Skin of body (tissue), 2 donors: ENCODE data around the gene THSD7A. TPM values are rescaled to one million over a fixed set of nuclear protein-coding genes. Genes with fewer than 3 reads are reported as not detected.

Experiments
- DNase-seq: peaks from one replicate; lab custom pipeline; 2025; lab: John Stamatoyannopoulos, UW
- total RNA-seq: library from RNA; depleted of rRNA; stranded (reverse); fragments of >200 nt; gene quantifications from one replicate; pipeline ENCODE4 v1.2.3, GENCODE V29; 2014

The THSD7A gene
- 6.9 TPM for total RNA-seq

GRCh38 chr7:11831736-11832495, at the start of gene THSD7A:
THSD7A (minus strand) TSS chr7:11832198; CDS start chr7:11831946, 252 bp downstream.
- DNase-seq, result peak; percentile 67

DNA sequence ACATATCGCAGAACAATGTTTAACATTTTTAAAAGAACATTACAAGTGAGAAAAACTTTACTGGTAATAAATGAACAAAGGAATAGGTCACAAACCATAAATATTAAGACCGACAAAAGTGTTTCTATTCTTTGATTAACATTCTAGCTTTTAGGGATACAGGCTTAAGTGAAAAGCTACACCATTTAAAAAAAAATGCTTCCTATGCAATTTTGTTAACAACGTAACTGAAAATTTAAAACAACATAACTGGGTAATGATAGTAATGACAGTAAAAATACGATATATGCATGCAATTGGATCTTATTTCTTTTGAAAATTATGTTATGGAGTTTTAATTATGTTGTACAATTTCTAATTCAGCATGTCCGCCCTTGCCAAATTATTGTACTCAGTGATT, 49.7 kb upstream of the THSD7A start:
- no peak for DNase-seq

DNA sequence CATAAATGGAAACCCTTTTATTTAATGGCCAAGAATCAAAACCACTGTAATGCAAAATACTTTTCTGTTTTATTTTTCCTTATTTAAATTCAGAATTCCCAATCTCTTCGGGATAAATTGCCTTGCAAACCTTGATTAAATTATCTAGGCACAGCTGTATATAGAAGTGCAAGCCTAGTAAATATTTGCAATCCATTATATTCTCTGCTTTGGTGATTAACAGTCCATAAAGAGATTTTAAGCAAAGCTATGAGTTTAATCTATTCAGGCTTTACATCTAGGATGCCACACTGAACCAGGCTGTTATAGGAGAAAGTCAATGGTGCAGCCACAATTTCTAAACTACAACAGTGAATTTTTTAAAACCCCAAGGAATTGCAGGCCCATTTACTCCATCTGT, 43.6 kb upstream of the THSD7A start:
- no peak for DNase-seq

GRCh38 chr7:11865671-11866070, 33.7 kb upstream of the THSD7A start:
- no peak for DNase-seq

DNA sequence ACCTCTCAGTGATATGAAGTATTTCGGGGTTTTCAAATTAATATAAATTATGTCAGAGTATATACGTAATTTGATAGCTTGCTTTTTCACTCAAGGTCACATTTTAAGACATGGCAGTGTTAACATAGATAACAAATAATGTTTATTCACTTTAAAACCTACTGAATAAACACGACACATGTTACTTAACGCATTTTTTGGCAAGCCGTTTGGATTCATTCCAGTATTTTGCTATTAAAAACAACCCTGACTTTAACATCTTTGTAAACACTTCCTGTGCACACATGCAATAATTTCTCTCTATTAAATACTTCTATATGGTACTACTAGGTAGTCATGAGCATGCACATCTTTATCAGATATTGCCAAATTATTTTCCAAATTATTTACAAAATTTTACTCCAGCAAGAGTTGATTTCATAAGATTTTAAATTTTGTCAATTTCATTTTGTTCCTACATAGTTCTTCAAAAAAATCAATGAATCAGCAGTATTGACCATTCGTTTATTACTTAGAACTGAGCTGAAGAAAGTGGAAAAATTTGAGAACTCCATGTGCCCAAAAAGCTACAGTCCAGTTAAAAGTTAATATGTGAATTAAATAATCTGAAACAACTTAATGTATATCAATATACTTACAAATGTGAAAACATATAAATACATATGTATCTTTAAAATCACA, 26.8 kb upstream of the THSD7A start:
- no peak for DNase-seq

DNA sequence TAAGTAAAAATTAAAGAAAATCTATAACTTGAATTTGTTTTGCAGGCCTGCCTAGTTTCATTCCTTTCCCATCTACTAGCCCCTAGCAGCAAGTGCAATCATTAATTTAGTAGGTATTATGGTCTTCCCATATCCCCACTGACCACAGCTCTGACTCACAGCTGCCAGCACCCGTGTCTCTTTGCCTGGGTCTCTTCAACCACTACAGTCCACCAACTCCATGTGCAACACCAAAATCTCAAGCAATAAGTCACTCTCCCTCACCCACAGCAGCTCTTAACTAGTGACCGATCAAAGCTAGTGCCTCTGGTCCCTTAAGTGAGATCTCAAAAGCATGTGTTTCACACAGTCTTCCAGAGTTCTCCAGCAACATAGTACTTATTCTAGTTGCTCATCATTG, 26.0 kb upstream of the THSD7A start:
- DNase-seq, result no peak

GRCh38 chr7:11848251-11848650, 16.3 kb upstream of the THSD7A start:
- DNase-seq, result no peak

DNA sequence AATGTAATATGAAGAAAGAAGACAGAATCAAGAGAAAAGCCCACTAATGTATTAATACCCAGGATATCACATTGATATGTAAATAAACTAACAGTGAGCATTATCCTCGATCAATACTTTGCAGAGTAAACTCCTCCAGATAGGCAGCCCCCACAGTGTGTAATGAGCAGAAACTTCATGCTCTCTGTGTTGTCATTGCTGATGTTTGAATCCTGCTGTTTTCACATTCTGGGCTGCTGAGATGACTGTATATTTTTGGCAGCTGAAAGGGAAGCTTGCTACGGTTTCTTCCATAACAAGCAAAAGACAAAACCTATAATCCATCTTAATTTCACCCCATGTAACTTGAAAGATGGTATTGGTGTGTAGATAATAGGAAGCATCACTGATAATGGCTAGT, 15.3 kb upstream of the THSD7A start:
- peak; percentile 31 for DNase-seq

DNA sequence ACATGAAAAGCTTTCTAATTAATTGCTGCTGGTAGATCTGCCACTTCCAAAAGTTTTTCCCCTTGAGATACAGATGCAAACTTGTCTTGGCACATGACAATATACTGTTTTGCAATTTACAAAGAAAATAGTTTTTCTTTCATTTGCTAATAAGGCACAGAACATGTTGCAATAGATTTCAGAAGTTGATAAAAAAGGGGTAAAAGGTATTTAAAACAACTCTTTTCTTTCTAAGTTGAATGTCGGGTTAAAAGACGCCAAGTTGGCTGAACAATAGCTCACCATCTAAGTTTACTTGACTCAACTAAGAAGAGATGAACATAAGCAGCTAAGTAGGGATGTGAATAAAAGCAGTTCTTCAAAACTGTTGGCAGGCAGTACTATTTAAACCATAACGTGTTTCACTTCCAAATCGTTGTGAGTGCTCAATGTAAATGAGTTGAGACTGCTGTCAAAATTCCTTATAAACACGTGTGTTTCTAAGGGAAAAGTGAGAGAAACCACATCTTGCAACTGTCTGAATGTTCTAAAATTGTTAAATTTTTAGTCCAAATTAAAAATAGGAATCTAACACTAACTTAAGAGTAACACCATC, 14.5 kb upstream of the THSD7A start:
- DNase-seq, result no peak

- DNase-seq, result no peak
These were observed 11.2 kb upstream of the THSD7A start for GRCh38 chr7:11843113-11843765.

DNA sequence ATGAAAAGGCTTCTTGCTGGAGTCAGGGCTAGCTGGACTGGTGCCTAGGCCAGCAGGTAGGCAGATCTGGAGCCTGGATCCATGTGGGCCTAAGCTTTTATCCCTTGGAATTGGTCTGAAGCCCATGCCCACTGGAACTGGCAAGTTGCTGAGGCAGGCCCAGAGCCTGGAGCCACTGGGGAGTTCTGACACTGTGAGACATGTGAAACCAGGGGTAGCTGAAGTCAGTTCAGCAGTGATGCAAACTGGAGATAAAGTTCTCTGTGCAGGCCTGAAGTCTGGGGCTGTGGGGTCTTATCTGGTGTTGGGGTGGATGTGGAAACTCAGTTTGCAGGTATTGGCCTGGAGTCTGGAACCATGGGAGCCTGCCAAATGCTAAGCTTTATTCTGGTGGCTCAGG, 9.7 kb upstream of the THSD7A start:
- DNase-seq, result no peak

DNA sequence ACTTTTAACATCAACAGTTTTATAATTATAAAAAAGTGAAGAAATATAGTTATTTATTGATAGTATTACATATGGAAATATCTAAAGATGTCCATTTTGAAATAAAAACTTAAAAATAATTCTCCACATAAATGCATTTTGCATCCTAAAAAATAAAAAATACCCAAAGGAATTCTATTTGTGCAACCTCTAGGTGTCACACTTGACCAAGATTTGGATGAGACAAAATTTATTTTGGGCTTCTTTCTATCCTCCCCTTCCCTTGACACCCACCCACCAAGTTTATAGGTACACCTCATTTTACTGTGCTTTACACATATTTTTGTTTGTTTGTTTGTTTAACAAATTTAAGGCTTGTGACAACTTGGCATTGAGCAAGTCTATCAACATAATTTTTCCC, 3.3 kb upstream of the THSD7A start:
- DNase-seq, result no peak

GRCh38 chr7:11833431-11833830, 1.4 kb upstream of the THSD7A start:
- DNase-seq, result no peak

- DNase-seq, result peak; percentile 72
These were observed 752 bp downstream of the THSD7A start for GRCh38 chr7:11831156-11831735.

DNA sequence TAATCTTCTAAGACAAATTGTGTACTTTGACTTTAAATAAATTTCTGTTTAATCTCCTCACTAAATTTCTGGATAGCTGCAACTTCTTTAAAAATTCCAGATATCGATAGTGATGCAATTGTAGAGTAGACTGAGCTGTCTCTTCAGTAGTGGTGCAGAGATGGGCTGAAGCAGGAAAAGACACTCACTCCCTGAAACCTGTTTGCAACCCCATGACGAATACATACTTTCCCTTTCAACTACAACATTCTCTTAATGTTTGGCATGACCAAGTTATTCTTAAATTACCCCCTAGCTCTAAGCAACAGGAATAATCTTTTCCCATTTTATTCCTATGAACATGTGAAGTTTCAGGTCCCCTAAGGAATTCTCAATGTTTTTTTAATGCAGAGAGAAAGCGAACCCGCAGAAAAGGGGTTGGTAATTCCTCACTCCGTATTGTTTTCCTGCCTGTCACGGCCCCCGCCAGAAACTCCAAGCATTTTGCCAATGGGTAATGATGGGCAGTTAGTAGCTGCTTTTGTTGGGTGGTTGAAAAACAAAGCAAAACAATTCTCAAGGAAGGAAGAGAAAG, 1.3 kb downstream of the THSD7A start:
- no peak for DNase-seq

DNA sequence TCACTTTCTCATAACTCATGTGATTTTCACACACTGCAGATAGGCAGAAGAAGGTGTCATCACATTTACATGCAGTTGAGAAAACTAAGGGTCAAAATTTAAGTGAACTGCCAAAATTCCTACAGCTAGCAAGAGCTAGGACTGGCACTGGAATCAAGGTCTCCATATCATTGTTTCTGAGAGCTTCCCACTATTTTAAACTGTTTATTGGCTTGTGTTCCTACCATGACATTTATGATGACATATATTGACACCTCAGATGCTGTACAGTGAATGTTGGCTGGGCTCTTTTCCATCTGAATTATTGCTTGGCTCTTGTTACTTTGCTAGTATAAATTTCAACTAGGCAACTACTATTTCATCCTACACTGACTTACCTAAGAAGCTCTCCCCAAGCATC, 2.0 kb downstream of the THSD7A start:
- no peak for DNase-seq

GRCh38 chr7:11819947-11820346, 12.1 kb downstream of the THSD7A start:
- no peak for DNase-seq

DNA sequence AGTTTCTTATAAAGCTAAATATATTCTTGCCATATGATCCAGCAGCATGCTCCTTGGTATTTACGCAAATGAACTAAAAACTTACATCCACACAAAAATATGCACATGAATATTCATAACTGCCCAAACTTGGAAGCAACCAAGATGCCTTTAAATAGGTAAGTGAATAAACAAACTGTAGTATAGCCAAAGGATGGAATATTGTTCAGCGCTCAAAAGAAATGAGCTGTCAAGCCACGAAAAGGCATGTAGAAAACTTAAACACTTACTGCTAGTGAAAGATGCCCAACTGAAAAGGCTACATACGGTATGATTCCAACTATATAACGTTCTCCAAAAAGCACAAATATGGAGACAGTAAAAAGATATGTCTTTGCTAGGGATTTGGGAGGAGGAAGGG, 12.7 kb downstream of the THSD7A start:
- DNase-seq, result no peak

DNA sequence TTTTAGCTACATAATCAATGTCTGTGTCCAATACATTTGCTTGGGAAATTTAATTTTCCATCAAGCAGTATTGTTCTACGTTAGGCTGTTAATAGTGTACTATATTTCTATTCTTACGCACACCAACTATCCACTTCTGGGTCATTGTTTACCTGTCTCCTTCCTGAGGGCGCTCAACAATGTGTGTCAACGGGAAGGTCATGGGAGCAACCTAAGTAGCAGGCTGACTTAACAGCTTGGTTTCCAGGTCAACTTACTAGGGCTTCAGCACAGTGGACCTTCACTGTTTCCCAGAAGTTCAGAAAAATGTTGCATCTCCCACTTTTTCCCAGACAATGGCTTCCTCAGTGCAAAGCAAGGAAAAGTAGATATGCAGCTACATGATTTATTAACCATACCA, 13.7 kb downstream of the THSD7A start:
- no peak for DNase-seq

- DNase-seq, result no peak
These were observed 14.8 kb downstream of the THSD7A start for GRCh38 chr7:11817111-11817740.

DNA sequence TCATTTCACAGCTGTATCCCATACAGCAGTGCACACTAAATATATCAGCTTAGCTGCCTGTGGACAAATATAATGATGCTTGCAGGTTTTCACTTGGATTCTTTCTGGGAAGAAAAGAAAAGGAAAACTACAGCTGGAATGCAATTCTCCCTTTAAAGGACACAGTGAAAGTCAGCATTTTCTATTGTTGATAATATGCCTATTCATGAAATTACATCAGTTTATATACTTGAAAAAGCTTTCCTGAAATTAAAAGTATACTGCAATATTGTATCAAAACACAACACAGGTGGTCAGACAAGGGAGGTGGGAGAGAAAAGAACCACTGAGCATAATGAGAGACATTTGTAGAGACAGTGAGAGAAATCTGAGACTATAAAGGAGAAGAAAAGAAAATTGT, 20.3 kb downstream of the THSD7A start:
- DNase-seq, result no peak
